ENCODE data around the gene SLC35E1.

DNA sequence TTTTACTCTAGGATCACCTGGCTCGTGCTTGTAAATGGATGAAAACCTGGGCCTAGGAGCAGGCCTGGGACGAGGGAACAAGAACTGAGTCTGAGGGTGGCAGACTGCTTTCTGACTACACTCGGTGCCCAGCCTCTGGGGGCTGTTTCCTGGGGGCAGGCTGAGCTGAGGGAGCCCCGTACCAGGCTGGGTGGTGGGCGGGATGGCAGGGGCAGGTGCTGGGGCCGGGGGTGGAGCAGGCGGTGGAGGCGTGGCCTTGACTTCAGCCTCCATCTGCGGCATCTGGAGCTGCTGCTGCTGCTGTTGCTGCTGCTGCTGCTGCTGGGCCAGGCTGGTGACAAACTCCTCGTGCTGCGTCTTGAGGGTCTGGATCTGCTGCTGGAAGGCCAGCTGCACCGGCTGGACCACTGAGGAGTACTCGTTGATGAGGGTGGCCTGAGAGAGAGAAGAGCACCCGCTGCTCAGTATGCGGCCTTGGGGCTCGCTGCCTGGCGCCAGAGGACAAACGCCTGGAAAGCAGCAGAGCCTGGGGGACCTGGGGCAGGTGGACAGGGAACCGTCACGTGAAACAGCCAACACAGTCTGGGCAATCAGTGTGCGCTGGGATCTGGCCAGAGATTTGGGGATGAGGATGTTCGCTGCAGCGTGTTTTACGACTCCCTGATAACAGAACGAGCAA lies 42.6 kb downstream of the SLC35E1 start:
- TF ChIP-seq EZH2 (IDR thresholded peaks at IDR 0.05; ENCODE audit: insufficient read depth, poor library complexity, severe bottlenecking): no peak
- no peak for TF ChIP-seq EZH2phosphoT487 (IDR thresholded peaks at IDR 0.05; ENCODE audit: insufficient read depth, low read depth)
